Measurements from ENCODE around the gene SLC30A2.

The SLC30A2 gene

GRCh38 chr1:26023826-26024225, 22.1 kb downstream of the SLC30A2 start:
- no peak overlapping the region for H3K4me3 ChIP-seq (ENCODE audit: control insufficient read depth, low read depth, low read length)
- DNase-seq (ENCODE audit: low read depth) = no peak
- no peak for TF ChIP-seq CTCF (conservative IDR thresholded peaks at IDR 0.05; ENCODE audit: control insufficient read depth, insufficient read depth, low read depth, low read length)

- H3K4me3 ChIP-seq (ENCODE audit: control insufficient read depth, low read depth, low read length) = no peak overlapping the region
- DNase-seq (ENCODE audit: low read depth) = no peak
- no peak for TF ChIP-seq CTCF (conservative IDR thresholded peaks at IDR 0.05; ENCODE audit: control insufficient read depth, insufficient read depth, low read depth, low read length)
These were observed 22.9 kb downstream of the SLC30A2 start for GRCh38 chr1:26023009-26023408.

GRCh38 chr1:26022404-26022779, 23.5 kb downstream of the SLC30A2 start:
- no peak for DNase-seq (ENCODE audit: low read depth)
- no peak overlapping the region for H3K4me3 ChIP-seq (ENCODE audit: control insufficient read depth, low read depth, low read length)
- TF ChIP-seq CTCF (conservative IDR thresholded peaks at IDR 0.05; ENCODE audit: control insufficient read depth, insufficient read depth, low read depth, low read length) = no peak

- TF ChIP-seq CTCF (conservative IDR thresholded peaks at IDR 0.05; ENCODE audit: control insufficient read depth, insufficient read depth, low read depth, low read length) = no peak
These were observed 24.1 kb downstream of the SLC30A2 start, which contains the start of gene EXTL1 for GRCh38 chr1:26021647-26022403. EXTL1 (plus strand) TSS chr1:26021775; CDS start chr1:26022647, 872 bp downstream.

GRCh38 chr1:26020941-26021646, 24.8 kb downstream of the SLC30A2 start:
- no peak overlapping the region for H3K4me3 ChIP-seq (ENCODE audit: control insufficient read depth, low read depth, low read length)
- TF ChIP-seq CTCF (conservative IDR thresholded peaks at IDR 0.05; ENCODE audit: control insufficient read depth, insufficient read depth, low read depth, low read length) = no peak
- DNase-seq (ENCODE audit: low read depth) = no peak

More at GRCh38 chr1:26021647-26022403, 24.1 kb downstream of the SLC30A2 start, which contains the start of gene EXTL1:
- DNase-seq (ENCODE audit: low read depth) = no peak
- H3K4me3 ChIP-seq (ENCODE audit: control insufficient read depth, low read depth, low read length) = no peak within 1 kb of the TSS

GRCh38 chr1:26020330-26020768, 25.6 kb downstream of the SLC30A2 start:
- no peak overlapping the region for H3K4me3 ChIP-seq (ENCODE audit: control insufficient read depth, low read depth, low read length)
- peak; percentile 26 for DNase-seq (ENCODE audit: low read depth)
- no peak for TF ChIP-seq CTCF (conservative IDR thresholded peaks at IDR 0.05; ENCODE audit: control insufficient read depth, insufficient read depth, low read depth, low read length)
